H7 (cell line): ENCODE results near the gene TLE1. TPM values are rescaled to one million over a fixed set of nuclear protein-coding genes. Genes with fewer than 3 reads are reported as not detected.

Experiments used
- DNase-seq: peaks from one replicate; pipeline ENCODE4 v3.0.0; 2012
- H3K27me3 ChIP-seq: 2 replicates; pipeline ENCODE4 v1.6.0; 2011; ENCODE audit warnings: mild to moderate bottlenecking, low read length; ENCODE audit not compliant: control insufficient read depth, insufficient read depth
- H3K36me3 ChIP-seq: replicated peaks from 2 replicates; pipeline ENCODE4 v1.5.1; 2011; ENCODE audit warnings: low read length; ENCODE audit not compliant: control insufficient read depth, insufficient read depth
- H3K4me3 ChIP-seq: 2 replicates; pipeline ENCODE4 v1.5.1; 2011; ENCODE audit warnings: low read depth, mild to moderate bottlenecking, control low read depth, low read length, moderate library complexity; ENCODE audit not compliant: insufficient read depth
- total RNA-seq: library from RNA; depleted of rRNA; stranded (reverse); fragments of >200 nt; shearing (Covaris generic); gene quantifications from 2 replicates; pipeline ENCODE4 v1.2.3, GENCODE V29; 2014

TLE1 gene
- total RNA-seq, 1 experiment from 2014 or later: 84.1 TPM

- no peak overlapping the region for H3K4me3 ChIP-seq
- peaks cover 6% of the 10 kb centered on the region for H3K36me3 ChIP-seq
- DNase-seq: no peak
- H3K27me3 ChIP-seq: no peaks in the 10 kb centered on the region
Measured at GRCh38 chr9:81581986-81582385, 107.4 kb downstream of the TLE1 start.

- H3K4me3 ChIP-seq: no peak overlapping the region
- no peak for DNase-seq
- no peaks in the 10 kb centered on the region for H3K27me3 ChIP-seq
- H3K36me3 ChIP-seq: peaks cover 4% of the 10 kb centered on the region
Measured at GRCh38 chr9:81579381-81579780, 110.0 kb downstream of the TLE1 start.

- H3K36me3 ChIP-seq: no peaks in the 10 kb centered on the region; the same call in 1 of the 2 replicates
- no peaks in the 10 kb centered on the region for H3K27me3 ChIP-seq
- no peak for DNase-seq
- no peak overlapping the region for H3K4me3 ChIP-seq
Measured at GRCh38 chr9:81578606-81579005, 110.7 kb downstream of the TLE1 start.

- DNase-seq: no peak
- no peaks in the 10 kb centered on the region; the same call in 1 of the 2 replicates for H3K36me3 ChIP-seq
- no peaks in the 10 kb centered on the region for H3K27me3 ChIP-seq
- H3K4me3 ChIP-seq: no peak overlapping the region
Measured at GRCh38 chr9:81575956-81576355, 113.4 kb downstream of the TLE1 start.

GRCh38 chr9:81574405-81574804, 114.9 kb downstream of the TLE1 start:
- Histone ChIP-seq H3K27me3 (no peaks in the 10 kb centered on the region), H3K36me3 (no peaks in the 10 kb centered on the region; the same call in 1 of the 2 replicates), H3K4me3 (no peak overlapping the region)
- DNase-seq: no peak

GRCh38 chr9:81573415-81574321, 115.7 kb downstream of the TLE1 start:
- no peaks in the 10 kb centered on the region for H3K27me3 ChIP-seq
- H3K36me3 ChIP-seq: no peaks in the 10 kb centered on the region; the same call in 1 of the 2 replicates
- peak; percentile 36 for DNase-seq
- H3K4me3 ChIP-seq: no peak overlapping the region

GRCh38 chr9:81570083-81570482, 119.3 kb downstream of the TLE1 start:
- no peaks in the 10 kb centered on the region for H3K27me3 ChIP-seq
- H3K36me3 ChIP-seq: no peaks in the 10 kb centered on the region
- H3K4me3 ChIP-seq: no peak overlapping the region
- DNase-seq: no peak

- H3K4me3 ChIP-seq: no peak overlapping the region
- no peaks in the 10 kb centered on the region for H3K36me3 ChIP-seq
- H3K27me3 ChIP-seq: no peaks in the 10 kb centered on the region
- DNase-seq: no peak
Measured at GRCh38 chr9:81566074-81566698, 123.2 kb downstream of the TLE1 start.

- Histone ChIP-seq H3K4me3 (no peak overlapping the region), H3K36me3 (no peaks in the 10 kb centered on the region), H3K27me3 (no peaks in the 10 kb centered on the region)
- DNase-seq: no peak
Measured at GRCh38 chr9:81565609-81566008, 123.7 kb downstream of the TLE1 start.

- no peaks in the 10 kb centered on the region for H3K36me3 ChIP-seq
- DNase-seq: no peak
- no peak overlapping the region for H3K4me3 ChIP-seq
- no peaks in the 10 kb centered on the region for H3K27me3 ChIP-seq
Measured at GRCh38 chr9:81565144-81565543, 124.2 kb downstream of the TLE1 start.

- no peaks in the 10 kb centered on the region for H3K36me3 ChIP-seq
- DNase-seq: no peak
- H3K4me3 ChIP-seq: no peak overlapping the region
- H3K27me3 ChIP-seq: no peaks in the 10 kb centered on the region
Measured at GRCh38 chr9:81564632-81565031, 124.7 kb downstream of the TLE1 start.

GRCh38 chr9:81563739-81564138, 125.6 kb downstream of the TLE1 start:
- H3K27me3 ChIP-seq: no peaks in the 10 kb centered on the region; the same call in 1 of the 2 replicates
- no peak overlapping the region for H3K4me3 ChIP-seq
- DNase-seq: no peak
- H3K36me3 ChIP-seq: no peaks in the 10 kb centered on the region

GRCh38 chr9:81563020-81563407, 126.3 kb downstream of the TLE1 start:
- DNase-seq: no peak
- Histone ChIP-seq H3K36me3 (no peaks in the 10 kb centered on the region), H3K27me3 (no peaks in the 10 kb centered on the region; the same call in 1 of the 2 replicates), H3K4me3 (no peak overlapping the region)

- no peak overlapping the region for H3K4me3 ChIP-seq
- H3K36me3 ChIP-seq: no peaks in the 10 kb centered on the region
- DNase-seq: no peak
- no peaks in the 10 kb centered on the region; the same call in 1 of the 2 replicates for H3K27me3 ChIP-seq
Measured at GRCh38 chr9:81562231-81563019, 126.9 kb downstream of the TLE1 start.
